ENCODE data around the gene EIF4G3. TPM values are rescaled to one million over a fixed set of nuclear protein-coding genes. Genes with fewer than 3 reads are reported as not detected.

Gene EIF4G3
- polyA plus RNA-seq, 1 donor (not counting 4 experiments of a cell fraction or from before 2014, with no cell fraction given): 44.6 TPM

DNA sequence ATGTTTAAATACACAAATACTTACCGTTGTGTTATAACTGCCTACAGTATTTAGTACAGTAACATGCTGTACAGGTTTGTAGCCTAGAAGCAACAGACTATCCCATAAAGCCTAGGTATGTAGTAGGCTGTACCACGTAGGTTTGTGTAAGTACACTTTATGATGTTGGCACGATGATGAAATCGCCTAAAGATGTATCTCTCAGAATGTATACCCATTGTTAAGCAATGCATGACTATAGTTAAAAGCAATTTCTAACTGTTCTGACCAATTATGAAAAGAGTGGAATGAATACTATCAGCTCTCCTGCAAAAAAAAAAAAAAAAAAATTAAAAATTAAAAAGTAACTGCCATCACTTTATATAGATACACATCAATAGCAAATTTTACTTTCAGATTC, 401.0 kb downstream of the EIF4G3 start:
- no peaks in the 10 kb centered on the region for H3K4me1 ChIP-seq (ENCODE audit: control insufficient read depth, extremely low read depth, insufficient read depth, low read length)
- H3K9me1 ChIP-seq (ENCODE audit: control insufficient read depth, extremely low read depth, insufficient read depth, low read length): no peaks in the 10 kb centered on the region
- H3K36me3 ChIP-seq (ENCODE audit: control insufficient read depth in 2 of 2, extremely low read depth in 1 of 2, insufficient read depth in 2 of 2, low read length in 2 of 2): peaks cover 16 to 34% of the 10 kb centered on the region in 2 experiments
- no peak for TF ChIP-seq EZH2 (IDR thresholded peaks at IDR 0.05; ENCODE audit: low read length)
- TF ChIP-seq, protein P1, sequence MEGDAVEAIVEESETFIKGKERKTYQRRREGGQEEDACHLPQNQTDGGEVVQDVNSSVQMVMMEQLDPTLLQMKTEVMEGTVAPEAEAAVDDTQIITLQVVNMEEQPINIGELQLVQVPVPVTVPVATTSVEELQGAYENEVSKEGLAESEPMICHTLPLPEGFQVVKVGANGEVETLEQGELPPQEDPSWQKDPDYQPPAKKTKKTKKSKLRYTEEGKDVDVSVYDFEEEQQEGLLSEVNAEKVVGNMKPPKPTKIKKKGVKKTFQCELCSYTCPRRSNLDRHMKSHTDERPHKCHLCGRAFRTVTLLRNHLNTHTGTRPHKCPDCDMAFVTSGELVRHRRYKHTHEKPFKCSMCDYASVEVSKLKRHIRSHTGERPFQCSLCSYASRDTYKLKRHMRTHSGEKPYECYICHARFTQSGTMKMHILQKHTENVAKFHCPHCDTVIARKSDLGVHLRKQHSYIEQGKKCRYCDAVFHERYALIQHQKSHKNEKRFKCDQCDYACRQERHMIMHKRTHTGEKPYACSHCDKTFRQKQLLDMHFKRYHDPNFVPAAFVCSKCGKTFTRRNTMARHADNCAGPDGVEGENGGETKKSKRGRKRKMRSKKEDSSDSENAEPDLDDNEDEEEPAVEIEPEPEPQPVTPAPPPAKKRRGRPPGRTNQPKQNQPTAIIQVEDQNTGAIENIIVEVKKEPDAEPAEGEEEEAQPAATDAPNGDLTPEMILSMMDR (optimal IDR thresholded peaks at IDR 0.05 in 1 of 3, IDR thresholded peaks at IDR 0.05 in 1 of 3, conservative IDR thresholded peaks at IDR 0.05 in 1 of 3; ENCODE audit: extremely low read depth in 1 of 3, insufficient read depth in 2 of 3, low read length in 3 of 3): no peak
- no peak overlapping the region for H3K27ac ChIP-seq (ENCODE audit: control insufficient read depth, insufficient read depth, low read length)
- dilution Hi-C loops (cut with MboI; ENCODE audit: extremely low pct_ligation_motif_present, low sequenced_read_pairs): no loop called here
- H3K9me3 ChIP-seq (ENCODE audit: control insufficient read depth, low read depth, low read length): no peaks in the 10 kb centered on the region
- no peak overlapping the region for H2AFZ ChIP-seq (ENCODE audit: control insufficient read depth, low read length)
- H3K4me3 ChIP-seq (ENCODE audit: control insufficient read depth in 2 of 3, extremely low read depth in 1 of 3, insufficient read depth in 2 of 3, low read depth in 1 of 3, low read length in 3 of 3): no peak overlapping the region
- H3K4me2 ChIP-seq (ENCODE audit: control insufficient read depth, extremely low read depth, insufficient read depth, low read depth, low read length): no peak overlapping the region
- H3K27me3 ChIP-seq (ENCODE audit: control insufficient read depth, extremely low read depth, insufficient read depth, low read length): no peaks in the 10 kb centered on the region
- DNase-seq (ENCODE audit: low read depth, low spot score): no peak
- H3K79me2 ChIP-seq (ENCODE audit: control insufficient read depth, insufficient read depth, low read length): peaks cover 47% of the 10 kb centered on the region
- H4K20me1 ChIP-seq (ENCODE audit: control insufficient read depth, extremely low read depth, insufficient read depth, low read length): no peaks in the 10 kb centered on the region
- H3K9ac ChIP-seq (ENCODE audit: control insufficient read depth, extremely low read depth, insufficient read depth, low read length): no peak overlapping the region
- no peak for FAIRE-seq

DNA sequence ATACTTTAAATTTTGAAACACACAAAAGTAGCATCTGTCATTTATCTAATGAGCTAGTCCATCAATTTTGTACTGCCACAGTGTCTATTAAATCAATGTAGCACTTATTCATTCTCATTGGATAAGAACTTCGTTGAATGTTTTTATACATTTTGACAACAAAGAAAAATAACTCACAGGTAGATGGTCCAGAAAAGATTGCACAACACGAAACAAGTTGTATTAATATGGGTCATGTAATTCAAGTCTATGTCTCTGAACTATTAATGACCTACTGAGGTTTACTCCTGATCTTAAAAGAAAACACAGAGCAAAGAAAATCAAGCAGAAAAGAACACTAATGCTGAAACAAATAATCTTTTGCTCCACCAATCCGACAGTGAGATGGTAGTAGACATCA, 404.9 kb downstream of the EIF4G3 start:
- H3K4me3 ChIP-seq (ENCODE audit: control insufficient read depth in 2 of 3, extremely low read depth in 1 of 3, insufficient read depth in 2 of 3, low read depth in 1 of 3, low read length in 3 of 3): no peak overlapping the region
- H3K79me2 ChIP-seq (ENCODE audit: control insufficient read depth, insufficient read depth, low read length): peaks cover 11% of the 10 kb centered on the region

More for the DNA sequence above, 404.9 kb downstream of the EIF4G3 start:
- Histone ChIP-seq H3K36me3 (ENCODE audit: control insufficient read depth in 2 of 2, extremely low read depth in 1 of 2, insufficient read depth in 2 of 2, low read length in 2 of 2) (peaks cover 21 to 35% of the 10 kb centered on the region in 2 experiments), H3K27ac (ENCODE audit: control insufficient read depth, insufficient read depth, low read length) (no peak overlapping the region), H3K4me2 (ENCODE audit: control insufficient read depth, extremely low read depth, insufficient read depth, low read depth, low read length) (no peak overlapping the region), H3K9me3 (ENCODE audit: control insufficient read depth, low read depth, low read length) (no peaks in the 10 kb centered on the region), H3K27me3 (ENCODE audit: control insufficient read depth, extremely low read depth, insufficient read depth, low read length) (no peaks in the 10 kb centered on the region), H4K20me1 (ENCODE audit: control insufficient read depth, extremely low read depth, insufficient read depth, low read length) (no peaks in the 10 kb centered on the region), H3K9me1 (ENCODE audit: control insufficient read depth, extremely low read depth, insufficient read depth, low read length) (no peaks in the 10 kb centered on the region), H2AFZ (ENCODE audit: control insufficient read depth, low read length) (no peak overlapping the region), H3K9ac (ENCODE audit: control insufficient read depth, extremely low read depth, insufficient read depth, low read length) (no peak overlapping the region), H3K4me1 (ENCODE audit: control insufficient read depth, extremely low read depth, insufficient read depth, low read length) (no peaks in the 10 kb centered on the region)
- dilution Hi-C loops (cut with MboI; ENCODE audit: extremely low pct_ligation_motif_present, low sequenced_read_pairs): no loop called here
- no peak for FAIRE-seq
- DNase-seq (ENCODE audit: low read depth, low spot score): no peak
- TF ChIP-seq EZH2 (IDR thresholded peaks at IDR 0.05; ENCODE audit: low read length): no peak
- TF ChIP-seq, protein P1 (optimal IDR thresholded peaks at IDR 0.05 in 1 of 3, IDR thresholded peaks at IDR 0.05 in 1 of 3, conservative IDR thresholded peaks at IDR 0.05 in 1 of 3; ENCODE audit: extremely low read depth in 1 of 3, insufficient read depth in 2 of 3, low read length in 3 of 3): no peak
